ENCODE measurements around the gene SLC35E2B. TPM values are rescaled to one million over a fixed set of nuclear protein-coding genes. Genes with fewer than 3 reads are reported as not detected.
A peak's percentile ranks its signal among the peaks of the same experiment; 100 is the strongest.
"Not testable (repeated sequence)": the region's sequence is repeated elsewhere in the genome, so short reads cannot be mapped to it uniquely, and the experiment has no call there.

SLC35E2B gene
- total and polyA plus RNA-seq, 2 of the 8 experiments (the other 6 are each of a cell fraction or from before 2014, with no cell fraction given) = 25.9 to 46.7 TPM

GRCh38 chr1:1658583-1659549 is 33.7 kb downstream of the SLC35E2B start, which contains the start of gene CDK11B:
CDK11B (minus strand) TSS chr1:1659004; CDS start chr1:1657485, 1,519 bp downstream.
- peak within 1 kb of the TSS; percentile 94 for H3K4ac ChIP-seq (replicated peaks; ENCODE audit: insufficient read length, low read depth, low read length)
- peak within 1 kb of the TSS; percentile 95; the same call in 1 of the 2 replicates for H2BK12ac ChIP-seq (ENCODE audit: low read depth, low read length)
- peak within 1 kb of the TSS; percentile 100 for H4K5ac ChIP-seq (ENCODE audit: insufficient read length, low read depth, low read length)
- H3K79me1 ChIP-seq (ENCODE audit: low read depth, low read length); CTCF ChIA-PET (ENCODE audit: partially characterized antibody); H3K4me1 ChIP-seq (replicated peaks in 1 of 4; ENCODE audit: control insufficient read depth in 3 of 4, insufficient read depth in 4 of 4, low read length in 3 of 4); H3K23me2 ChIP-seq (ENCODE audit: low read depth, low read length); H3K79me2 ChIP-seq (ENCODE audit: control insufficient read depth in 1 of 2, insufficient read depth in 2 of 2, low read length in 2 of 2); H3K9me3 ChIP-seq (ENCODE audit: insufficient read depth in 2 of 2, low read depth in 1 of 2, low read length in 1 of 2); H4K20me1 ChIP-seq (replicated peaks in 1 of 2; ENCODE audit: control insufficient read depth in 1 of 2, insufficient read depth in 2 of 2, low read length in 2 of 2); H3K23ac ChIP-seq (ENCODE audit: insufficient read length); H2BK20ac ChIP-seq (ENCODE audit: low read length); H2AK5ac ChIP-seq (ENCODE audit: low read depth, low read length); H2BK15ac ChIP-seq (ENCODE audit: low read length); H2BK120ac ChIP-seq (replicated peaks; ENCODE audit: low read depth, low read length); H3K14ac ChIP-seq (ENCODE audit: insufficient read length); H3K27me3 ChIP-seq (replicated peaks in 1 of 4; ENCODE audit: control insufficient read depth in 3 of 4, extremely low read depth in 1 of 4, insufficient read depth in 3 of 4, low read length in 3 of 4): not testable (repeated sequence)
- peak; percentile 71 for FAIRE-seq
- H3K9ac ChIP-seq (replicated peaks in 1 of 4; ENCODE audit: extremely low read depth in 1 of 4, low read depth in 3 of 4, low read length in 3 of 4) = peak within 1 kb of the TSS; percentile 14 to 96 (median 91)
- H3K27ac ChIP-seq (ENCODE audit: low read depth, low read length) = peak within 1 kb of the TSS; percentile 98
- H3K56ac ChIP-seq (replicated peaks; ENCODE audit: insufficient read length, low read depth, low read length) = peak within 1 kb of the TSS; percentile 69
- H3K36me3 ChIP-seq (ENCODE audit: control insufficient read depth in 2 of 4, insufficient read depth in 4 of 4, low read length in 3 of 4) = peaks cover 3 to 20% (median 12%) of the 10 kb centered on the region in 4 experiments
- peak within 1 kb of the TSS; percentile 13 to 64 for H3K4me2 ChIP-seq (ENCODE audit: insufficient read depth in 1 of 2, low read depth in 2 of 2, low read length in 2 of 2)
- H3K18ac ChIP-seq (ENCODE audit: extremely low read depth, low read length) = peak within 1 kb of the TSS; percentile 98
- POLR2A ChIA-PET (ENCODE audit: partially characterized antibody) = interaction anchor here (0.9 to 1.2 kb wide), 2 partner anchors 12 to 61 kb away, joined by 3 read pairs; no protein-coding TSS in a partner anchor
- peak within 1 kb of the TSS; percentile 63 to 81 (median 69) for H3K4me3 ChIP-seq (ENCODE audit: extremely low read depth in 1 of 4, insufficient read depth in 2 of 4, low read depth in 3 of 4, low read length in 4 of 4)
- H4K8ac ChIP-seq (ENCODE audit: extremely low read depth, insufficient read depth, low read length) = peak within 1 kb of the TSS; percentile 99
- H2AFZ ChIP-seq (ENCODE audit: low read length) = peak within 1 kb of the TSS; percentile 75; the same call in 1 of the 2 replicates
- H2BK5ac ChIP-seq (ENCODE audit: low read depth, low read length) = peak within 1 kb of the TSS; percentile 99
- DNase-seq (ENCODE audit: low read depth in 1 of 2, low spot score in 2 of 2) = peak; percentile 76 to 94
- peak within 1 kb of the TSS; percentile 81 for H4K91ac ChIP-seq (replicated peaks; ENCODE audit: insufficient read length, low read length)
- 2% methylated on average over 58 of the region's 96 CpGs; no CpG with 5 or more reads in 1 of the 2 experiments for WGBS, 2 experiments (ENCODE audit: extremely low coverage in 1 of 2, insufficient coverage in 1 of 2, insufficient read length in 1 of 2, insufficient replicate concordance in 2 of 2, low coverage in 1 of 2, low lambda C conversion rate in 2 of 2, missing lambda C conversion rate in 1 of 2)
- TF ChIP-seq RBBP5 (IDR thresholded peaks at IDR 0.05; ENCODE audit: borderline replicate concordance, low read depth, low read length) (peak; percentile 80; the same call in 1 of the 2 replicates), CTCF (IDR thresholded peaks at IDR 0.05; ENCODE audit: control extremely low read depth in 1 of 3, insufficient read depth in 1 of 3, low read depth in 1 of 3, low read length in 3 of 3) (peak in 1 of 3 experiments; percentile 30; a peak in 1 of 4 replicates), SRF (IDR thresholded peaks at IDR 0.05; ENCODE audit: low read depth, low read length) (0 out of 2 replicates have a peak, but pooled peaks have one; percentile 39), POLR2A (IDR thresholded peaks at IDR 0.05; ENCODE audit: control extremely low read depth in 1 of 2, low read depth in 2 of 2, low read length in 2 of 2) (peak in 1 of 2 experiments; percentile 66; a peak in 1 of 3 replicates), ATF3 (IDR thresholded peaks at IDR 0.05; ENCODE audit: insufficient read depth, low read depth, low read length) (peak; percentile 80; the same call in 1 of the 2 replicates), KDM4A (IDR thresholded peaks at IDR 0.05; ENCODE audit: low read depth, low read length, severe bottlenecking) (peak; percentile 85), TAF7 (optimal IDR thresholded peaks at IDR 0.05; ENCODE audit: borderline replicate concordance, low read depth, low read length) (peak; percentile 56)

Measured in H1 (cell line).